GM21447 (cell line): ENCODE results near the gene AGPAT4.

Experiments
- ATAC-seq: cut with Tn5 transposase; IDR thresholded peaks from one replicate; pipeline ENCODE4 v1.9.1; 2021; ENCODE audit not compliant: unreplicated experiment

The AGPAT4 gene

GRCh38 chr6:161169035-161169434 is 104.8 kb downstream of the AGPAT4 start:
- no peak for ATAC-seq

DNA sequence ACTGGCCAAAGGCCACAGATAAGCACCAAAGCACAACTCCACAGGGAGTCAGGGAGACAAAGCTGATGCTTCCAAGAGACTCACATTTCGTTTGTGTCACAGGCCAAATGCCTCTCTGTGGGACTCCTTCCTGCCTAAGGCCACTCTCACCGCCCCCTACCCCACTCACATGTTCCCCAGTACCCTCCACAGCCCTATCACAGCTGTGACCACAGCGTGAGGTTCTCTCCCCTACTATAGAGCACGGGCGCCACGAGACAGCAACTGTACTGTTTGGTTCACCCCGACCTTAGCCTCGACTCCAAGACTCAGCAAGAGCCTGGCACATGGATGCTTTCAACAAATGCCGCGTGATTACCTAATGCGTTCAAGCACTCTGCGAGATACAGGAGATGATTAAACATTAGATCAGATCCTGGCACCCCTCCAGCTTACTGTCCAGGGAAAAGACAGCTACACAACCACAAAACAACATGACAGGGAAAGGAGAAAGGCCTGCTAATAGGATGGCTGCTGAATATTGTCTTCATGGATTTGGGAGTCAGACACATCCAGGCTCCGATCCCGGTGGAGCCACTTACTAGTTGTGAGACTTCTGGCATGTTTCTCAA is 105.5 kb downstream of the AGPAT4 start:
- ATAC-seq, result no peak

DNA sequence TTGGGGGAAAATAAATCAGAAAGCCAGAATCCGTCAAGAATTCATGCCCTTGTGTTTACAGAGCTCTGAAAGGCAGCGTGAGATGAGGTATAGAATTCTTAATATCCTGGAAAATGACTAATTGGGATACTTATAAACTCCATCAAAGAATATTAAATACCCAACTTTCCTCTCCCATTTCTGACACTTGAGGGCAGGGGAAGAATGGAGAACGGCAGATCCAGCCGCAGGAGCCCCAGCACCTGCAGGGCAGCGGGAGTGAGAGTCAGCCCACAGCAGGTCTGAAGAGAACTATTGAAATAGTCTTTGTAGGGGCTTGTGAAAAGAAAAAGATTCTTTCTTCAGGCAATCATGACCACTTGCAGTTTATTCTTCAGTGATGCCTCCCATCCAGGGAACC is 107.2 kb downstream of the AGPAT4 start:
- ATAC-seq, result no peak

- no peak for ATAC-seq
Observed at GRCh38 chr6:161166176-161166575, 107.7 kb downstream of the AGPAT4 start.

GRCh38 chr6:161164182-161164625 is 109.7 kb downstream of the AGPAT4 start:
- ATAC-seq, result no peak

DNA sequence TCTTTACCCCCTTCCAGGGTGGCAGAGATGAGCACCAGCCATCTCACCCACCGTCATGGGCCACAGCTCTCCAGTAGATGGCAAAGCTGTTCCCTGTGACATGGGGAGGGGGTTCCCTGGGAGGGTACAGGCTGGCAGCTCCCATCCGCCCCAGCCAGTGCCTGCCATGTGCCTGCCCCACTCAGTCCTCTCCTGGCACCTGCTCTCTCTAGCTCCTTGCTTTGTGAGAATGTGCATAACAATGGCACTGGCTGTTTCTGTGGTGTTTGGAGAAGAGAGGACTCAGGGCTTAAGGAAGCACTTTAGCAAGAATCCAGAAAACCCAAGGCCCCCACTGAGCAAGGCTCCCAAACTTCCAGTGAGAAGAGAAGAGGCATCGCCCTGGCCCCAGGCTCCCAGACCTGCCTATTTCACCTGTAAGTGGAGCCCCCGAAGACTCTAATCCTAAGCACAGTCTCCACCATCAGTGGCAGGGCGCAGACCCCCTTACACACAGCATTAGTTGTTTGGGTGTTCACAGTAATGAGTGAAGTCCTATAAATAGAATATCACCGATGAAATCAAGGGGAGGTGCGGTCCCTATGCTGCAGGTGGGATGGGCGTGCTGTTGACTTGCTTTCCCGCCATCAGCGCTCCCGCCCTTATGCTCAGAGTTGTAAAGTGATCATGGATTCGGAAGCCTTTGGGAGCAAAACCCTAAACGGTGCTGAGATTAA is 110.2 kb downstream of the AGPAT4 start:
- ATAC-seq, result no peak

DNA sequence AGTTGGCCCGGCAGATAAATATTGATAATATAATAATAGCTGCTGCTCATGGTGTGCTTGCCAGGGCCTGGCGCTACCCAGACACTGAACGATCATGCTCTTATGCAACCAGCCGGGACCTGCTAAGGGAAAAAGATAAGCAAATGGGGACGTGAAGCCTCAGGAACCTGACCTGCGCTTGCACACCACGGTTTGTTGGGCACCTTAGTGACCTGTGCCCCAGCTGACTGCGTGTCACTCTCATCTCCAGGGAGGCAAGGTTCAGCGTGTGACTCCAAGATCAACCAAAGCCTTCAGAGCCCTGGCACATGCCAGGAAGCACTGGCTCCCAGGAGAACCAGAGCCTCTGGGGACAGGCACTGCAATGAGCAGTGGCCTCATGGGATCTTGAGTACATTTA is 111.1 kb downstream of the AGPAT4 start:
- ATAC-seq, result no peak

DNA sequence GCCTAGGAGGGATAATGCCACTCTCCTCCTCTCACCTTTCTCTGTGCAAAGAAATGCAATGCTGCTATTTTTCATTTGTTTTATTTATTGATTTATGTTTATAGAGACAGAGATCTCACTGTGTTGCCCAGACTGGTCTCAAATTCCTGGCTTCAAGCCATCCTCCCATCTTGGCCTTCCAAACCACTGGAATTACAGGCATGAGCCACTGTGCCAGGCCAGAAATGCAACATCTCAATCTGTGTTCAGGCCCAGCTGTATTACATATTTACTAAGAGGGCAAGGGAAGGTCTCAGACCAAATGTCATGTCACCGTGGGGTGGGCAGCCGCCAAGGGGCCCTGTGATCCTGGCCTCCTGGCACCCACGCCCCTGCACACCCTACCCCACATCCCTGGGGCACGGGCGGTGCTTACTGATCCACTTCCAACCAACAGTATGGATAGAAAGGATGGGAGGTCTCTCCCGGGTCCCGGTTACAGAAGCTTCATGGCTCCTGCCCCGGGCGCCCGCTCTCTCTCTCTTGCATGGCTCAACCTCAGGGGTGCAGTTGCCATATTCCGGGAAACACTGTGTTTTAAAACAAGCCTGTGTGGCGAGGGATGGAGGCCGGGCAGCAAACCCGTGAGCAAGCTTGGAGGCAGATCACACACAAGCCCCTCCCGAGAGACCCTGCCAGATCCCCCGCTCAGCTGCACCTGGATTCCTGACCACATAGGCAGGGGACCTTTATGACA is 111.8 kb downstream of the AGPAT4 start:
- ATAC-seq, result no peak

GRCh38 chr6:161161121-161161520 is 112.7 kb downstream of the AGPAT4 start:
- no peak for ATAC-seq

DNA sequence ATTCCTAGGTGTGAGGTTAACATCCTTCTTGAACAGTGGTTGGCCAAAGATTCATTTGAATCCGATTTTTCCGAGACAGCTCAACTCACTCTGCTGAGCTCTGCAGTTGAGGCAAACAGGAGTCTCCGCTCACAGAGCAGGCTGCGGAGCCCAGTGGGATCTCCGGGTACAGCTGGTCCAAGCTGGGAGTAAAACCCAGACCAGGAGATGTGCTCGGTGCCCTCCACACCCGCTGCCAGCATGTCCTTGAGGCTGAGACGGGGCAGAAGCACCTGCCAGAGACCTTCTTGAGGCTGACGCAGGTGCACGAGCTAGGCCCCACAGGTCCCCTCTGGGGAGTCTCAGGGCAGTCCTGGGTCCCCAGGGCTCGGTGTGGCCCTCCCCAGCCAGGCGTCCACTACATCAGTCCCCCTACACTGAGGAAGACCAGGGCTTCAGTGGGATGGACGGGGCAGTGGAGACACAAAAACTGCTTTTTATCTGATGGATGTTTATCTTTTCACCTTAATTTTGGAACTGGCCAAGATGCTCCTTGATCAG is 119.0 kb downstream of the AGPAT4 start:
- ATAC-seq, result no peak

- ATAC-seq, result no peak
Observed at GRCh38 chr6:161153725-161154124, 120.1 kb downstream of the AGPAT4 start.

DNA sequence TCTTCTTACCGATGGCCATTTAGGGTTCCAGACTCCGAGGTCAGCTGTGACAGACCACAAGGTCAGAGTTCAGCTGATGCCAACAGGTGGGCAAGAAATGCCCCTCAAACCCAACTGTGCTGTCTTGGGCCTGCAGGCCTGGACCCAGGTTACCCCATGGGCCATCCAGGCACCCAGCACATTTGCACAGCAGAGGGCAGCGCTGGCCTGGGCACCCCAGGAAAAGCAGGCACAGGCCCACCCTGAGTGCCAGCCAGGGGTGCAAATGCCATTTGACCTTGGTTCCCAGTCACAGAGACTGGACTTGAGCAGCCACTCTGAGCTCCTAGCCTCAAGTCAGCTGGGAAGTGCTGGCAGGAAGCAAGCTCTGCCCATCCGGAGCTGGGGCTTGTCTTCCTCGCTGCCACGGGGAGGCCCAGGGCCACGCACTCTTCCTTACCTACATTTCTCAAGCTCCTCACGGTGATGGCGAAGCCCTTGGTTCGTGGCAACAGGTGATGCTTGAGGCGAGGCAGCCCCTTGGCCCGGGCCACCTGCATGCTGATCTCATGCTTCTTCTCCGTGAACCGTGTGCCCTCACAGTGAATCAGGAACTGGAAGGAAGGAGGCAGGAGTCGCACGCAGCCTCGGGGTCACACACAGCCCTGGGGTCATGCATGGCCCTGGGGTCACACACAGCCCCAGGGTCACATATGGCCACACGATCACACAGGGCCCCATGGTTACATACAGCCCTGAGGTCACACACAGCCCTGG is 120.8 kb downstream of the AGPAT4 start:
- no peak for ATAC-seq

GRCh38 chr6:161152527-161152862 is 121.4 kb downstream of the AGPAT4 start:
- no peak for ATAC-seq

DNA sequence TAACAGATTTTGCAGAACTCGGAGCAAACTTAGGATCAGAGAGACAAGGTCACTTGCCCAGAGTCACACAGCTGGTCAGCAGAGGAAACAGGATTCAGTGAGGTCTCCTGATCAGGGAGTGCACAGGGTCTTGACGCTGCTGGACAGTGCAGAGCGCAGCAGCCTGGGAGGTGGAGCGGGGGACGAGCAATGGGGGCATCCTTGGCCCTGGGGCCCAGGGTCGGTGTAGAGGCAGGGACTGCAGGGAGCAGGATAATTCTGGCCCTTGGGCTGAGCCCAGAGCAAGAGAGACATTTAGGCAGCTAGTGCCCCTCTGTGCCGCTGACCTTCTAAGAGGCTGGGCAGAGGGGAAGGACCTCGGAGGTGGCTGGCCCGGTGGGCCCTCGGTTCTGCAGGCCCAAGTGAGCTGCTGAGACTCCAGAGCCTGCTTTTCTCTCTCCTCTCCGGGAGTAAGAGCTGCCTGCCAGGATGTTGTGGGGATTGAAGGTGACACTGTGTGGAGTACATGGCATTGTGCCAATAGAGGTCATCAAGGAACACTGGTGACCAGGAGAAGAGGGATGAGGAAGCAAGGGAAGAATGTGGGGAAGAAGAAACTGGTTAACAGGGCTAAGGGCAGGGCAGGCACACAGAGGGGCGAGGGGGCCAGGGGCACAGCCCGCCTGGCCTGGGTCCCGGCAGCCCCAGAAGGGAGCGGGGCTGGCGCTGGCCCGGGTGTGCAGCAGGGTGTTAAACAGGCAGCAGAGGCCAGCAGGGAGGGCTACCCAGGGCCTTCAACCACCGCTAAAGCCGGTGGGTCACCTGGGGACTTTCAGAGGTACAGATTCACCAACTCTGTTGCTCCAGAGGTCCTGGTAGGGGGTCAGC is 122.0 kb downstream of the AGPAT4 start:
- no peak for ATAC-seq

GRCh38 chr6:161151059-161151645 is 122.7 kb downstream of the AGPAT4 start:
- ATAC-seq, result no peak

- ATAC-seq, result no peak
Observed at GRCh38 chr6:161150566-161150965, 123.3 kb downstream of the AGPAT4 start.

- no peak for ATAC-seq
Observed at GRCh38 chr6:161150136-161150535, 123.7 kb downstream of the AGPAT4 start.

- ATAC-seq, result no peak
Observed at GRCh38 chr6:161143663-161144430, 130.0 kb downstream of the AGPAT4 start.

GRCh38 chr6:161142957-161143296 is 130.9 kb downstream of the AGPAT4 start:
- no peak for ATAC-seq
